H1 (cell line): ENCODE measurements around the gene BLTP2. TPM values are rescaled to one million over a fixed set of nuclear protein-coding genes. Genes with fewer than 3 reads are reported as not detected.
A peak's percentile ranks its signal among the peaks of the same experiment; 100 is the strongest.

Experiments
- CTCF ChIA-PET: fragments of 300-600 bp; sonication (Branson Sonifier 250); formaldehyde crosslinking; loops from one replicate; lab custom pipeline; 2021; ENCODE audit not compliant: partially characterized antibody; lab: Charles Lee
- POLR2A ChIA-PET: fragments of 300-600 bp; sonication (Branson Sonifier 250); formaldehyde crosslinking; loops from one replicate; lab custom pipeline; 2021; ENCODE audit warnings: inconsistent platforms; ENCODE audit not compliant: partially characterized antibody; lab: Charles Lee
- DNase-seq, 2 experiments: peaks; one replicate each; pipeline versions ENCODE4 v3.0.0 to v3.0.0-alpha.2; 2010 to 2022; ENCODE audit warnings: low spot score in 2 of 2, low read depth in 1 of 2, mixed read lengths in 1 of 2
- FAIRE-seq: peaks from 2 replicates; lab custom pipeline; 2011; peaks lifted over from hg19 to GRCh38; lab: Jason Lieb, UNC
- H2AFZ ChIP-seq: 2 replicates; pipeline ENCODE4 v1.8.1; 2012; ENCODE audit warnings: low read length, inconsistent platforms
- H2AK5ac ChIP-seq: 2 replicates; pipeline ENCODE4 v1.6.1; 2013; ENCODE audit warnings: low read depth, low read length
- H2BK120ac ChIP-seq: replicated peaks from 2 replicates; pipeline ENCODE3; 2013; ENCODE audit warnings: low read depth, low read length, inconsistent platforms
- H2BK12ac ChIP-seq: 2 replicates; pipeline ENCODE4 v1.6.1; 2013; ENCODE audit warnings: low read depth, low read length
- H2BK15ac ChIP-seq: 2 replicates; pipeline ENCODE4 v1.6.1; 2013; ENCODE audit warnings: low read length
- H2BK20ac ChIP-seq: 2 replicates; pipeline ENCODE4 v1.6.1; 2013; ENCODE audit warnings: low read length
- H2BK5ac ChIP-seq: 2 replicates; pipeline ENCODE4 v1.6.1; 2013; ENCODE audit warnings: low read depth, low read length
- H3K14ac ChIP-seq: 2 replicates; pipeline ENCODE4 v1.6.1; 2013; ENCODE audit warnings: inconsistent platforms; ENCODE audit not compliant: insufficient read length
- H3K18ac ChIP-seq: 2 replicates; pipeline ENCODE4 v1.6.1; 2013; ENCODE audit warnings: low read length; ENCODE audit errors: extremely low read depth
- H3K23ac ChIP-seq: 2 replicates; pipeline ENCODE4 v1.6.1; 2013; ENCODE audit warnings: inconsistent platforms; ENCODE audit not compliant: insufficient read length
- H3K23me2 ChIP-seq: 2 replicates; pipeline ENCODE4 v1.6.1; 2013; ENCODE audit warnings: low read depth, low read length
- H3K27ac ChIP-seq: 2 replicates; pipeline ENCODE4 v1.6.1; 2011; ENCODE audit warnings: low read depth, low read length, inconsistent platforms
- H3K27me3 ChIP-seq, 4 experiments: replicated peaks in 1 of 4; 1 replicate in 1 of 4; 2 replicates in 3 of 4; pipeline versions ENCODE4 v1.6.1 to v1.8.1; 2011 to 2013; ENCODE audit warnings: low read length in 3 of 4, mild to moderate bottlenecking in 3 of 4, inconsistent platforms in 2 of 4, mixed read lengths in 2 of 4, moderate library complexity in 1 of 4; ENCODE audit not compliant: control insufficient read depth in 3 of 4, insufficient read depth in 3 of 4; ENCODE audit errors: extremely low read depth in 1 of 4
- H3K36me3 ChIP-seq, 4 experiments: 2 replicates each; pipeline versions ENCODE4 v1.6.1 to v1.8.1; 2011 to 2013; ENCODE audit warnings: mild to moderate bottlenecking in 4 of 4, low read length in 3 of 4, moderate library complexity in 2 of 4, control low read depth in 1 of 4, inconsistent platforms in 1 of 4; ENCODE audit not compliant: insufficient read depth in 4 of 4, control insufficient read depth in 2 of 4
- H3K4ac ChIP-seq: replicated peaks from 2 replicates; pipeline ENCODE3; 2013; ENCODE audit warnings: low read length, low read depth, mixed read lengths, inconsistent platforms; ENCODE audit not compliant: insufficient read length
- H3K4me1 ChIP-seq, 4 experiments: replicated peaks in 1 of 4; 1 replicate in 1 of 4; 2 replicates in 3 of 4; pipeline versions ENCODE4 v1.6.1 to v1.8.1; 2011 to 2013; ENCODE audit warnings: low read length in 3 of 4, inconsistent platforms in 2 of 4, mixed read lengths in 1 of 4; ENCODE audit not compliant: insufficient read depth in 4 of 4, control insufficient read depth in 3 of 4
- H3K4me2 ChIP-seq, 2 experiments: 2 replicates each; pipeline versions ENCODE4 v1.6.1 to v1.8.1; 2011 to 2013; ENCODE audit warnings: low read depth in 2 of 2, low read length in 2 of 2, control low read depth in 1 of 2, inconsistent platforms in 1 of 2, mild to moderate bottlenecking in 1 of 2; ENCODE audit not compliant: insufficient read depth in 1 of 2
- H3K4me3 ChIP-seq, 4 experiments: fragments of 200-600, 300-600 bp in 1 of 4; sonication (generic), shearing (Covaris generic), sonication (Bioruptor Twin) in 1 of 4; 2 replicates each; pipeline versions ENCODE4 v1.5.1 to v1.8.1; 2011 to 2016; ENCODE audit warnings: low read length in 4 of 4, low read depth in 3 of 4, control low read depth in 2 of 4, inconsistent platforms in 2 of 4, mild to moderate bottlenecking in 2 of 4, mixed read lengths in 1 of 4, moderate library complexity in 1 of 4; ENCODE audit not compliant: insufficient read depth in 2 of 4; ENCODE audit errors: extremely low read depth in 1 of 4
- H3K56ac ChIP-seq: replicated peaks from 2 replicates; pipeline ENCODE3; 2013; ENCODE audit warnings: low read depth, mild to moderate bottlenecking, mixed read lengths, low read length, inconsistent platforms; ENCODE audit not compliant: insufficient read length
- H3K79me1 ChIP-seq: 2 replicates; pipeline ENCODE4 v1.6.1; 2013; ENCODE audit warnings: low read depth, low read length, control low read depth
- H3K79me2 ChIP-seq, 2 experiments: 2 replicates each; pipeline versions ENCODE4 v1.6.1 to v1.8.1; 2012 to 2013; ENCODE audit warnings: low read length in 2 of 2, mild to moderate bottlenecking in 2 of 2, inconsistent platforms in 1 of 2; ENCODE audit not compliant: insufficient read depth in 2 of 2, control insufficient read depth in 1 of 2
- H3K9ac ChIP-seq, 4 experiments: replicated peaks in 1 of 4; 1 replicate in 1 of 4; 2 replicates in 3 of 4; pipeline versions ENCODE4 v1.6.1 to v1.8.1; 2011 to 2013; ENCODE audit warnings: low read depth in 3 of 4, low read length in 3 of 4, control low read depth in 2 of 4, mild to moderate bottlenecking in 2 of 4, moderate library complexity in 2 of 4, inconsistent platforms in 1 of 4; ENCODE audit errors: extremely low read depth in 1 of 4
- H3K9me3 ChIP-seq, 2 experiments: 2 replicates each; pipeline versions ENCODE4 v1.6.1 to v1.8.1; 2012 to 2013; ENCODE audit warnings: mild to moderate bottlenecking in 2 of 2, moderate library complexity in 2 of 2, control low read depth in 1 of 2, inconsistent platforms in 1 of 2, low read depth in 1 of 2, low read length in 1 of 2, mixed read lengths in 1 of 2; ENCODE audit not compliant: insufficient read depth in 2 of 2
- H4K20me1 ChIP-seq, 2 experiments: replicated peaks in 1 of 2; 2 replicates each; pipeline versions ENCODE3 to v1.8.1; 2011 to 2013; ENCODE audit warnings: inconsistent platforms in 2 of 2, low read length in 2 of 2, mild to moderate bottlenecking in 1 of 2; ENCODE audit not compliant: insufficient read depth in 2 of 2, control insufficient read depth in 1 of 2
- H4K5ac ChIP-seq: 2 replicates; pipeline ENCODE4 v1.6.1; 2013; ENCODE audit warnings: low read length, low read depth, mixed read lengths, inconsistent platforms; ENCODE audit not compliant: insufficient read length
- H4K8ac ChIP-seq: 2 replicates; pipeline ENCODE4 v1.8.0; 2013; ENCODE audit warnings: mild to moderate bottlenecking, moderate library complexity, low read length, inconsistent platforms; ENCODE audit not compliant: insufficient read depth; ENCODE audit errors: extremely low read depth
- H4K91ac ChIP-seq: replicated peaks from 2 replicates; pipeline ENCODE3; 2013; ENCODE audit warnings: low read length, mixed read lengths, inconsistent platforms; ENCODE audit not compliant: insufficient read length
- GABPA ChIP-seq: IDR thresholded peaks from 2 replicates; pipeline ENCODE4 v1.6.1; 2011; ENCODE audit warnings: mild to moderate bottlenecking, low read length, moderate library complexity, borderline replicate concordance; ENCODE audit not compliant: insufficient read depth
- HDAC2 ChIP-seq, 2 experiments: fragments of 300-600 bp in 1 of 2; sonication (generic) in 1 of 2; IDR thresholded peaks; 2 replicates each; pipeline ENCODE4 v1.6.1; 2011 to 2012; ENCODE audit warnings: low read depth in 2 of 2, low read length in 2 of 2, mild to moderate bottlenecking in 2 of 2, moderate library complexity in 2 of 2, borderline replicate concordance in 1 of 2, inconsistent platforms in 1 of 2
- WGBS, 2 experiments: shearing (Covaris generic) in 1 of 2; methylation state at CpG; one replicate each; pipeline versions ENCODE4 v1.1.6 to v1.1.7; 2013 to 2015; ENCODE audit warnings: low lambda C conversion rate in 2 of 2, mixed read lengths in 2 of 2, inconsistent platforms in 1 of 2, low coverage in 1 of 2, missing lambda C conversion rate in 1 of 2; ENCODE audit not compliant: insufficient replicate concordance in 2 of 2, insufficient coverage in 1 of 2, insufficient read length in 1 of 2; ENCODE audit errors: extremely low coverage in 1 of 2, missing lambda C conversion rate in 1 of 2; 5-methylcytosine and 5-hydroxymethylcytosine counted together
- polyA plus RNA-seq, 7 experiments: library from polyadenylated mRNA; depleted of rRNA in 3 of 7; stranded (reverse) in 5 of 7; unstranded in 2 of 7; fragments of >200 nt in 5 of 7; fragments of 200-250 nt in 2 of 7; gene quantifications; 1 replicate in 5 of 7; 2 replicates in 1 of 7; 4 replicates in 1 of 7; pipeline versions ENCODE4 v1.2.1 to v1.2.3, GENCODE V29; 2011 to 2013; ENCODE audit warnings: missing spikeins in 2 of 7, mixed read lengths in 2 of 7
- total RNA-seq: library from RNA; stranded (reverse); fragmentation: NEBNext Ultra II Directional; extraction: Animal tissue kit (Norgen Biotek cat#: 25700); gene quantifications from 2 replicates; pipeline ENCODE4 v1.2.1, GENCODE V29; 2021

Gene BLTP2
- total and polyA plus RNA-seq, 2 of the 8 experiments (the other 6 are each of a cell fraction or from before 2014, with no cell fraction given) = 80.9 to 140 TPM

GRCh38 chr17:28662527-28662829 lies 17.5 kb upstream of the BLTP2 start:
- Histone ChIP-seq H3K36me3 (peaks cover 0 to 25% (median 11%) of the 10 kb centered on the region in 4 experiments; a peak in 4 of 8 replicates), H2AK5ac (no peak overlapping the region), H3K79me1 (peaks cover 8% of the 10 kb centered on the region), H3K18ac (peak overlapping the region; percentile 83; the same call in 1 of the 2 replicates), H2BK5ac (peak overlapping the region; percentile 66), H4K20me1 (peaks cover 0 to 12% of the 10 kb centered on the region in 2 experiments), H4K91ac (peak overlapping the region; percentile 26), H3K4me3 (peak overlapping the region; percentile 85 to 99 (median 96)), H3K23me2 (peaks cover 3% of the 10 kb centered on the region; the same call in 1 of the 2 replicates), H4K8ac (peak overlapping the region; percentile 51; the same call in 1 of the 2 replicates), H4K5ac (no peak overlapping the region), H3K23ac (no peak overlapping the region)
- DNase-seq (no peak), FAIRE-seq (no peak)
- TF ChIP-seq HDAC2 (IDR thresholded peaks at IDR 0.05; ENCODE audit: borderline replicate concordance in 1 of 2, low read depth in 2 of 2, low read length in 2 of 2) (0 out of 4 replicates have a peak, but pooled peaks of 1 of the 2 experiments have one; percentile 14), GABPA (no peak)
- TF ChIP-seq, all 59 proteins: peak for 1
- H2BK12ac ChIP-seq = no peak overlapping the region
- POLR2A ChIA-PET = interaction anchor here (0.6 to 3.9 kb wide), 21 partner anchors 8 to 88 kb away, joined by 3 to 55 read pairs (median 5); partner anchors contain the start of genes BLTP2, PROCA1, RPL23A and TLCD1
- no peaks in the 10 kb centered on the region for H3K27me3 ChIP-seq
- H2AFZ ChIP-seq = no peak overlapping the region
- peak overlapping the region; percentile 73 for H3K56ac ChIP-seq
- H2BK15ac ChIP-seq = peak overlapping the region; percentile 18; the same call in 1 of the 2 replicates
- H3K9me3 ChIP-seq = peaks cover 0 to 17% of the 10 kb centered on the region in 2 experiments; a peak in 3 of 4 replicates
- no peak overlapping the region for H2BK120ac ChIP-seq
- peak overlapping the region; percentile 73 to 96 (median 93) for H3K9ac ChIP-seq
- H3K4ac ChIP-seq = no peak overlapping the region
- CTCF ChIA-PET = interaction anchor here (0.8 to 4.0 kb wide), 3 partner anchors 13 to 55 kb away, joined by 4 to 38 read pairs (median 12); partner anchors contain the start of gene BLTP2
- peak overlapping the region; percentile 74 to 81 for H3K4me2 ChIP-seq
- WGBS, 2 experiments = 1% methylated on average over 10 of the region's 10 CpGs; no CpG with 5 or more reads in 1 of the 2 experiments
- H3K4me1 ChIP-seq = peaks cover 0 to 2% (median 0%) of the 10 kb centered on the region in 4 experiments; a peak in 3 of 7 replicates
- H2BK20ac ChIP-seq = no peak overlapping the region
- peaks cover 28 to 70% of the 10 kb centered on the region in 2 experiments for H3K79me2 ChIP-seq
- peak overlapping the region; percentile 92 for H3K27ac ChIP-seq
- H3K14ac ChIP-seq = no peak overlapping the region
